Colonic mucosa (tissue), 4 donors: ENCODE results near the gene INPP5A. TPM values are rescaled to one million over a fixed set of nuclear protein-coding genes. Genes with fewer than 3 reads are reported as not detected.

Experiments used
- DNase-seq: peaks from one replicate; pipeline ENCODE4 v3.0.0-alpha.2; 2020
- H3K27ac ChIP-seq: fragments of 200-600 bp; one replicate; pipeline ENCODE4 v1.8.0; 2021
- H3K27me3 ChIP-seq: fragments of 200-600 bp; one replicate; pipeline ENCODE4 v1.8.0; 2021
- H3K36me3 ChIP-seq: fragments of 200-600 bp; one replicate; pipeline ENCODE4 v1.8.0; 2021
- H3K4me1 ChIP-seq: fragments of 200-600 bp; one replicate; pipeline ENCODE4 v1.8.0; 2021; ENCODE audit warnings: mild to moderate bottlenecking
- H3K4me3 ChIP-seq: fragments of 200-600 bp; one replicate; pipeline ENCODE4 v1.8.0; 2021
- H3K9ac ChIP-seq, 2 donors: one replicate each; pipeline ENCODE4 v1.7.0; 2013; ENCODE audit warnings: control low read depth in 2 of 2, low read depth in 2 of 2, low read length in 2 of 2
- H3K9me3 ChIP-seq: fragments of 200-600 bp; one replicate; pipeline ENCODE4 v1.8.0; 2021
- CTCF ChIP-seq: fragments of 200-600 bp; IDR thresholded peaks from one replicate; pipeline ENCODE4 v1.8.0; 2022; ENCODE audit warnings: antibody characterized with exemption, mild to moderate bottlenecking
- intact Hi-C: fragments of 100-400 bp; cut with DNase I; formaldehyde crosslinking; loops from one replicate; pipeline ENCODE4 v1.14.1; 2022
- total RNA-seq, 2 donors: library from RNA; stranded (reverse); fragmentation: NEBNext Ultra II Directional in 1 of 2; extraction: Animal tissue kit (Norgen Biotek cat#: 25700) in 1 of 2; gene quantifications; one replicate each; pipeline ENCODE4 v1.2.1, GENCODE V29; 2021
- donor health status: healthy.
- donor health status: DM: no; HTN: no; CAD: no.
- donor health status: DM: no; HTN: no; CAD: no.

The INPP5A gene
- total RNA-seq, 2 donors from 2014 or later = 29.9 to 41.5 TPM

- intact Hi-C loops = no loop called here
- no peak for DNase-seq
Measured at GRCh38 chr10:132532179-132532578, 5.4 kb upstream of the INPP5A start.

GRCh38 chr10:132532749-132533560 is 4.6 kb upstream of the INPP5A start:
- no peaks in the 10 kb centered on the region for H3K9me3 ChIP-seq
- H3K27me3 ChIP-seq = no peaks in the 10 kb centered on the region
- H3K36me3 ChIP-seq = no peaks in the 10 kb centered on the region
- no peak overlapping the region for H3K27ac ChIP-seq
- TF ChIP-seq CTCF = no peak
- no peak for DNase-seq
- H3K4me1 ChIP-seq = peaks cover 4% of the 10 kb centered on the region
- no peak overlapping the region for H3K4me3 ChIP-seq
- no peak overlapping the region for H3K9ac ChIP-seq
- intact Hi-C loops = no loop called here

More at GRCh38 chr10:132532179-132532578, 5.4 kb upstream of the INPP5A start:
- no peak overlapping the region for H3K9ac ChIP-seq
- H3K4me3 ChIP-seq = no peak overlapping the region
- H3K27me3 ChIP-seq = no peaks in the 10 kb centered on the region
- H3K36me3 ChIP-seq = no peaks in the 10 kb centered on the region
- no peak for TF ChIP-seq CTCF
- no peak overlapping the region for H3K27ac ChIP-seq
- no peaks in the 10 kb centered on the region for H3K9me3 ChIP-seq
- H3K4me1 ChIP-seq = peaks cover 4% of the 10 kb centered on the region

DNA sequence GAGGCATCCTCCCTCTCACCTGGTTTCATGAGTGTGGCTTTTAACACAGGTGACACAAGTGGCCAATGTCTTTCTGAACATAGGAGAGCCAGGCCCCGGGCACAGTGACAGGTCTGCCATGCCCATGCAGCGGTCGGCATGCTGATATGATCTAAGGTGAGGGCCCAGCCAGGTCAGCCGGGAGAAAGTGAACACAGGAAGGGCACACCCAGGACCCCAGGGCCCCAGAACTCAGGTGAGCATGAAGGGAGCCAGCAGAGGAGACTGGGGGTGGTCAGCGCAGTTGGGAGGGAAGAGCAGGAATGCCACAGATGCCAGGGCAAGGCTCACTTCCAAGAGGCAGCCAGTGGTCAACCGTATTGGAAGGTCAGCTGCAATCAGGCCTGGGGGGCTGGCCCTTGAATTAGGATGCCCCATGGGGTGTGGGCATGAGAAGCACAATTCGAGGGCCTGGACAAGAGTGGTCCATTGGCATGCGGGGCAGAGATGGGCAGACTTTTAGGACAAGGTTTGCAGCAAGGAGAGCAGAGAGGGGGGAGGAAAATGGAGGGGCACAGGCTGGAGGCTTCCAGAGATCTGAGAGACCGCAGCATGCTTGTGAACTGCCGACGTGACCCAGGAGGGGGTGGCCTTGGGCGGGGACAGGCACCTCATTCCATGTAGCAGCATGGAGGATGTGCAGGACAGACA is 3.9 kb upstream of the INPP5A start:
- Histone ChIP-seq H3K27ac (no peak overlapping the region), H3K9ac (no peak overlapping the region), H3K4me1 (peaks cover 7% of the 10 kb centered on the region), H3K27me3 (no peaks in the 10 kb centered on the region), H3K36me3 (no peaks in the 10 kb centered on the region), H3K4me3 (no peak overlapping the region), H3K9me3 (no peaks in the 10 kb centered on the region)
- no peak for TF ChIP-seq CTCF
- intact Hi-C loops = no loop called here
- DNase-seq = no peak

GRCh38 chr10:132534391-132535064 is 3.1 kb upstream of the INPP5A start:
- no peaks in the 10 kb centered on the region for H3K36me3 ChIP-seq
- DNase-seq = no peak
- no peaks in the 10 kb centered on the region for H3K27me3 ChIP-seq
- H3K9me3 ChIP-seq = no peaks in the 10 kb centered on the region
- H3K9ac ChIP-seq = no peak overlapping the region
- intact Hi-C loops = loop anchor here (5.0 kb wide), 1 partner anchor 72 kb away; no protein-coding TSS in a partner anchor
- no peak overlapping the region for H3K27ac ChIP-seq
- H3K4me1 ChIP-seq = peaks cover 11% of the 10 kb centered on the region
- no peak overlapping the region for H3K4me3 ChIP-seq
- TF ChIP-seq CTCF = no peak

DNA sequence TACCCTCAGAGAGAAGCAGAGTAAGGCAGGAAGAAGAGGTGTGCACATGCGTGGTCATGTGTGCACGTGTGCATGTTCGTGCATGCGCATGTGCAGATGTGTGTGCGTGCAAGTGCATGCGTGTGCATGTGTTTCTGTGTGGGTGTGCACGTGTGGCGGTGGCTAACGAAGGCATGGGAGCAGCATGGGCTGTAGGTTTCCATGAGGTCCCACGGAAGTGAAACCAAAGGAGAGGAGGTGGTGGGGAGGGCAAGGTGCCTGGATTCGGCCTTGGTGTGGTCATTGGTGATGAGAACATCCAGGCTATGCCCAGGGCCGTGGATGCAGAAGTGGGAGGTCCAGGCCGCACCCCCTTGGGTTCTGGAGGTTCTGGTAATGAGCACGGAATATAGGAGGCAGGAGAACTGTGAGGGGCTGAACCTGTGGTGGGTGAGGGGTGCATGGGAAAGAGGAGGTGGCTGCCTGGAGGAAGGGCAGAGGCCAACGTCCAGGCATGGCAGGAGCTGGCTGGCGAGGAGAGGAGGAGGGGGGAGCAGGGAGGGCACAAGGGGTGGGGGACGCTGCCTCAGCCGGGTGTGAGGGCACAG is 2.4 kb upstream of the INPP5A start:
- no peaks in the 10 kb centered on the region for H3K27me3 ChIP-seq
- H3K4me3 ChIP-seq = no peak overlapping the region
- DNase-seq = no peak
- H3K9ac ChIP-seq = no peak overlapping the region
- intact Hi-C loops = loop anchor here (5.0 kb wide), 1 partner anchor 73 kb away; no protein-coding TSS in a partner anchor
- peaks cover 11% of the 10 kb centered on the region for H3K4me1 ChIP-seq
- H3K27ac ChIP-seq = no peak overlapping the region
- no peaks in the 10 kb centered on the region for H3K9me3 ChIP-seq
- no peaks in the 10 kb centered on the region for H3K36me3 ChIP-seq
- TF ChIP-seq CTCF = no peak
